Measurements from ENCODE around the gene C6orf58.

- TF ChIP-seq EZH2 (IDR thresholded peaks at IDR 0.05; ENCODE audit: insufficient read depth, poor library complexity, severe bottlenecking) (no peak), EZH2phosphoT487 (IDR thresholded peaks at IDR 0.05; ENCODE audit: insufficient read depth, low read depth) (no peak)
Measured at GRCh38 chr6:127586372-127586771, 9.4 kb downstream of the C6orf58 start.
